DOHH2 (cell line): ENCODE measurements around the gene GPR65.

Experiments used
- H3F3A ChIP-seq: fragments of 200-600 bp; sonication (generic), shearing (Covaris generic); 2 replicates; pipeline ENCODE4 v1.6.0; 2016; ENCODE audit warnings: antibody characterized with exemption, mild to moderate bottlenecking; ENCODE audit not compliant: control insufficient read depth, insufficient read depth
- H3K27ac ChIP-seq: fragments of 200-600 bp; sonication (generic); 2 replicates; pipeline ENCODE4 v1.5.1; 2014; ENCODE audit warnings: low read depth, mild to moderate bottlenecking, low read length, moderate library complexity
- H3K27me3 ChIP-seq: fragments of 200-600 bp; sonication (generic); 2 replicates; pipeline ENCODE4 v1.6.1; 2014; ENCODE audit warnings: mild to moderate bottlenecking, low read length, mixed read lengths; ENCODE audit not compliant: control insufficient read depth
- H3K36me3 ChIP-seq: fragments of 200-600 bp; sonication (generic); 2 replicates; pipeline ENCODE4 v1.6.1; 2014; ENCODE audit warnings: mild to moderate bottlenecking, low read length, moderate library complexity, mixed read lengths; ENCODE audit not compliant: control insufficient read depth
- H3K4me1 ChIP-seq: fragments of 200-600 bp; sonication (generic); 2 replicates; pipeline ENCODE4 v1.6.1; 2014; ENCODE audit warnings: mild to moderate bottlenecking, low read length, mixed read lengths; ENCODE audit not compliant: control insufficient read depth
- H3K4me2 ChIP-seq: fragments of 200-600 bp; sonication (generic); 2 replicates; pipeline ENCODE4 v1.6.0; 2014; ENCODE audit warnings: mild to moderate bottlenecking, low read length, moderate library complexity
- H3K4me3 ChIP-seq: fragments of 200-600 bp; sonication (generic); 2 replicates; pipeline ENCODE4 v1.5.1; 2014; ENCODE audit warnings: mild to moderate bottlenecking, low read length, mixed read lengths
- H3K79me2 ChIP-seq: fragments of 200-600 bp; sonication (generic); 2 replicates; pipeline ENCODE4 v1.6.1; 2014; ENCODE audit warnings: mild to moderate bottlenecking, low read length, mixed read lengths; ENCODE audit not compliant: control insufficient read depth
- H3K9me2 ChIP-seq: fragments of 200-600 bp; sonication (generic); replicated peaks from 2 replicates; pipeline ENCODE4 v1.6.1; 2014; ENCODE audit warnings: mild to moderate bottlenecking, low read length, mixed read lengths; ENCODE audit not compliant: control insufficient read depth
- H3K9me3 ChIP-seq: fragments of 200-600 bp; sonication (generic); 2 replicates; pipeline ENCODE4 v1.6.1; 2014; ENCODE audit warnings: antibody characterized with exemption, low read length, mixed read lengths; ENCODE audit not compliant: control insufficient read depth, insufficient read depth
- H4K20me1 ChIP-seq: fragments of 200-600 bp; sonication (generic); 2 replicates; pipeline ENCODE4 v1.6.0; 2014; ENCODE audit warnings: low read depth, mild to moderate bottlenecking, antibody characterized with exemption, low read length, moderate library complexity; ENCODE audit not compliant: control insufficient read depth, insufficient read depth
- EZH2phosphoT487 ChIP-seq: fragments of 200-600 bp; sonication (generic); IDR thresholded peaks from 2 replicates; pipeline ENCODE4 v1.6.1; 2017; ENCODE audit warnings: borderline replicate concordance, mild to moderate bottlenecking, antibody characterized with exemption, low read length, moderate library complexity, mixed read lengths
- TF ChIP-seq, protein P1 (sequence below): fragments of 200-600 bp; sonication (generic); IDR thresholded peaks from one replicate; pipeline ENCODE4 v1.5.1; 2014; ENCODE audit warnings: antibody characterized with exemption, mild to moderate bottlenecking, low read depth, low read length; ENCODE audit not compliant: poor library complexity, severe bottlenecking

GPR65 gene

GRCh38 chr14:88029500-88029899 is 24.6 kb downstream of the GPR65 start:
- no peaks in the 10 kb centered on the region for H3K27me3 ChIP-seq
- no peaks in the 10 kb centered on the region for H3F3A ChIP-seq
- no peak overlapping the region for H3K27ac ChIP-seq
- no peaks in the 10 kb centered on the region for H3K36me3 ChIP-seq
- H4K20me1 ChIP-seq, result no peaks in the 10 kb centered on the region
- H3K9me2 ChIP-seq, result no peaks in the 10 kb centered on the region
- no peak overlapping the region for H3K4me3 ChIP-seq
- H3K4me2 ChIP-seq, result no peak overlapping the region
- H3K79me2 ChIP-seq, result no peaks in the 10 kb centered on the region
- no peaks in the 10 kb centered on the region for H3K9me3 ChIP-seq
- TF ChIP-seq, protein P1, sequence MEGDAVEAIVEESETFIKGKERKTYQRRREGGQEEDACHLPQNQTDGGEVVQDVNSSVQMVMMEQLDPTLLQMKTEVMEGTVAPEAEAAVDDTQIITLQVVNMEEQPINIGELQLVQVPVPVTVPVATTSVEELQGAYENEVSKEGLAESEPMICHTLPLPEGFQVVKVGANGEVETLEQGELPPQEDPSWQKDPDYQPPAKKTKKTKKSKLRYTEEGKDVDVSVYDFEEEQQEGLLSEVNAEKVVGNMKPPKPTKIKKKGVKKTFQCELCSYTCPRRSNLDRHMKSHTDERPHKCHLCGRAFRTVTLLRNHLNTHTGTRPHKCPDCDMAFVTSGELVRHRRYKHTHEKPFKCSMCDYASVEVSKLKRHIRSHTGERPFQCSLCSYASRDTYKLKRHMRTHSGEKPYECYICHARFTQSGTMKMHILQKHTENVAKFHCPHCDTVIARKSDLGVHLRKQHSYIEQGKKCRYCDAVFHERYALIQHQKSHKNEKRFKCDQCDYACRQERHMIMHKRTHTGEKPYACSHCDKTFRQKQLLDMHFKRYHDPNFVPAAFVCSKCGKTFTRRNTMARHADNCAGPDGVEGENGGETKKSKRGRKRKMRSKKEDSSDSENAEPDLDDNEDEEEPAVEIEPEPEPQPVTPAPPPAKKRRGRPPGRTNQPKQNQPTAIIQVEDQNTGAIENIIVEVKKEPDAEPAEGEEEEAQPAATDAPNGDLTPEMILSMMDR, result no peak
- TF ChIP-seq EZH2phosphoT487, result no peak
- no peaks in the 10 kb centered on the region for H3K4me1 ChIP-seq

- no peak for TF ChIP-seq EZH2phosphoT487
- TF ChIP-seq, protein P1, result no peak
- Histone ChIP-seq H3K36me3 (no peaks in the 10 kb centered on the region), H3K27ac (no peak overlapping the region), H3K27me3 (no peaks in the 10 kb centered on the region), H4K20me1 (no peaks in the 10 kb centered on the region), H3K9me3 (no peaks in the 10 kb centered on the region), H3K79me2 (no peaks in the 10 kb centered on the region), H3K4me1 (no peaks in the 10 kb centered on the region), H3K4me2 (no peak overlapping the region), H3K9me2 (no peaks in the 10 kb centered on the region), H3K4me3 (no peak overlapping the region), H3F3A (no peaks in the 10 kb centered on the region)
Observed at GRCh38 chr14:88030079-88030478, 25.1 kb downstream of the GPR65 start.

GRCh38 chr14:88030892-88031291 is 26.0 kb downstream of the GPR65 start:
- Histone ChIP-seq H3K79me2 (no peaks in the 10 kb centered on the region), H3K27ac (no peak overlapping the region), H3K36me3 (no peaks in the 10 kb centered on the region), H3K9me3 (no peaks in the 10 kb centered on the region), H3K9me2 (no peaks in the 10 kb centered on the region), H3F3A (no peaks in the 10 kb centered on the region), H3K4me2 (no peak overlapping the region), H3K4me1 (no peaks in the 10 kb centered on the region), H3K4me3 (no peak overlapping the region), H3K27me3 (no peaks in the 10 kb centered on the region), H4K20me1 (no peaks in the 10 kb centered on the region)
- TF ChIP-seq EZH2phosphoT487, result no peak
- TF ChIP-seq, protein P1, result no peak

DNA sequence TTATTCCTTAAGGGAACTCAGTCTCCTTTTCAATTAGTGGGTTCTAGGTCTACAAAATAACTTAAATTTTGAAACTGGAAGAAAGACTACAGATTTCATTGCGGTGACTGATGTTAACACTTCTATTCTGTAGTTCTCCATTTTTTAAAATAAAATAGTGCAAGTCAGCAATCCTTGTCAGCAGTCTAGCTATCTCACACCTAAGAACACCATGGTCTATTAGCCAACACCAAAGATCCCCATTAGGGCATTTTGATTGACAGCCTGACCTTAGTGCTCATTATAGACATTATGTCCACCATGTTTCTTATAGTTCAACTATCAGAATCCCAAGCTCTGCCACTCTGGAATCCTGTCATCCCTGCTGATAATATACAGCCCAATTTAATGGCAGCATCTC is 27.4 kb downstream of the GPR65 start:
- Histone ChIP-seq H3K36me3 (no peaks in the 10 kb centered on the region), H3F3A (no peaks in the 10 kb centered on the region), H3K27me3 (no peaks in the 10 kb centered on the region), H3K27ac (no peak overlapping the region), H4K20me1 (no peaks in the 10 kb centered on the region), H3K4me3 (no peak overlapping the region), H3K79me2 (no peaks in the 10 kb centered on the region), H3K4me1 (no peaks in the 10 kb centered on the region), H3K4me2 (no peak overlapping the region), H3K9me2 (no peaks in the 10 kb centered on the region), H3K9me3 (no peaks in the 10 kb centered on the region)
- TF ChIP-seq, protein P1, result no peak
- TF ChIP-seq EZH2phosphoT487, result no peak
